Adrenal gland (tissue), 12 donors: Measurements from ENCODE around the gene PATE1. TPM values are rescaled to one million over a fixed set of nuclear protein-coding genes. Genes with fewer than 3 reads are reported as not detected.

Source experiments
- DNase-seq, 7 donors: peaks; one replicate each; pipeline ENCODE4 v3.0.0-alpha.2; 2019 to 2020
- H3K27ac ChIP-seq, 5 donors: fragments of 200-600 bp; sonication (generic) in 4 of 5; 1 replicate in 3 of 5; 2 replicates in 2 of 5; pipeline versions ENCODE4 v1.5.1 to v1.8.0; 2016 to 2020; ENCODE audit warnings: mild to moderate bottlenecking in 1 of 5
- H3K27me3 ChIP-seq: fragments of 200-600 bp; 2 replicates; pipeline ENCODE4 v1.8.0; 2021
- H3K36me3 ChIP-seq, 2 donors: fragments of 200-600 bp; replicated peaks in 1 of 2; 1 replicate in 1 of 2; 2 replicates in 1 of 2; pipeline versions ENCODE4 v1.5.1 to v1.8.0; 2018 to 2022
- H3K4me1 ChIP-seq, 2 donors: fragments of 200-600 bp; replicated peaks in 1 of 2; 1 replicate in 1 of 2; 2 replicates in 1 of 2; pipeline versions ENCODE4 v1.5.1 to v1.8.0; 2018 to 2021
- H3K4me3 ChIP-seq, 4 donors: fragments of 200-600 bp; sonication (generic) in 3 of 4; one replicate each; pipeline ENCODE4 v1.5.1; 2016 to 2018
- H3K9me3 ChIP-seq, 3 donors: fragments of 200-600 bp; sonication (generic) in 1 of 3; replicated peaks in 1 of 3; 1 replicate in 2 of 3; 2 replicates in 1 of 3; pipeline versions ENCODE4 v1.5.1 to v1.8.0; 2016 to 2021
- CTCF ChIP-seq, 6 experiments: fragments of 450-650 bp in 4 of 6; fragments of 200-600 bp in 2 of 6; sonication (generic) in 1 of 6; IDR thresholded peaks; 1 replicate in 5 of 6; 2 replicates in 1 of 6; pipeline versions ENCODE4 v1.5.1 to v1.8.0; 2016 to 2021; ENCODE audit warnings: antibody characterized with exemption in 6 of 6, mild to moderate bottlenecking in 2 of 6, moderate library complexity in 1 of 6
- POLR2A ChIP-seq, 2 donors: fragments of 450-650 bp; IDR thresholded peaks; one replicate each; pipeline ENCODE4 v1.6.1; 2017; ENCODE audit warnings: antibody characterized with exemption in 2 of 2, mild to moderate bottlenecking in 2 of 2, moderate library complexity in 1 of 2
- WGBS, 4 donors: extraction: QIAGEN DNeasy Blood & Tissue Kit in 2 of 4; methylation state at CpG; one replicate each; pipeline versions ENCODE4 v1.1.5 to v1.1.7; 2013 to 2017; 5-methylcytosine and 5-hydroxymethylcytosine counted together
- intact Hi-C, 2 donors: fragments of 100-400 bp; cut with DNase I; formaldehyde crosslinking; loops; one replicate each; pipeline versions ENCODE4 v1.14.1 to v1.15.0; 2022 to 2023
- polyA plus RNA-seq, 3 donors: library from polyadenylated mRNA; stranded (reverse); fragments of 200-250 nt in 2 of 3; fragments of 350-450 nt in 1 of 3; fragmentation: Illumina TruSeq in 1 of 3; extraction: RNeasy Lipid Tissue Mini Kit (QIAGEN cat#74804) in 1 of 3; gene quantifications; one replicate each; pipeline ENCODE4 v1.2.3, GENCODE V29; 2013 to 2014
- total RNA-seq, 9 donors: library from RNA; depleted of rRNA in 4 of 9; stranded (reverse); fragments of >200 nt in 4 of 9; fragments of 120-200 nt in 1 of 9; fragmentation: NEBNext Ultra II Directional in 1 of 9; extraction: Animal tissue kit (Norgen Biotek cat#: 25700) in 1 of 9; gene quantifications; one replicate each; pipeline versions ENCODE4 v1.1.0 to v1.2.4, GENCODE V29; 2013 to 2023
- donor health status: healthy with polysubstance abuse.
- donor health status: Bipolar disorder and iron deficiency.
- donor health status: DM: yes; HTN: yes; CAD: no.
- donor health status: DM: no; HTN: no; CAD: no.
- donor health status: DM: no; HTN: no; CAD: no.
- donor health status: DM: yes; HTN: yes; CAD: no.

The PATE1 gene
- total and polyA plus RNA-seq, 12 donors = not detected

- H3K9me3 ChIP-seq = no peaks in the 10 kb centered on the region
- no peak overlapping the region for H3K27ac ChIP-seq
- whole genome bisulfite sequencing, 4 donors = 78 to 87% (median 81%) methylated on average over 6 of the region's 6 CpGs
- intact Hi-C loops = no loop called here
- no peak overlapping the region for H3K4me3 ChIP-seq
- TF ChIP-seq CTCF (IDR thresholded peaks at IDR 0.05) (no peak), POLR2A (IDR thresholded peaks at IDR 0.05) (no peak)
- no peak for DNase-seq
- H3K36me3 ChIP-seq = no peaks in the 10 kb centered on the region
- H3K4me1 ChIP-seq = no peaks in the 10 kb centered on the region
- H3K27me3 ChIP-seq = peaks cover 3% of the 10 kb centered on the region
Measured at GRCh38 chr11:125720781-125721180, 25.3 kb upstream of the PATE1 start.

- no peak for DNase-seq
- Histone ChIP-seq H3K9me3 (no peaks in the 10 kb centered on the region), H3K27me3 (no peaks in the 10 kb centered on the region), H3K27ac (no peak overlapping the region), H3K4me3 (no peak overlapping the region), H3K36me3 (no peaks in the 10 kb centered on the region), H3K4me1 (no peaks in the 10 kb centered on the region)
- 54 to 94% (median 81%) methylated on average over 1 of the region's 1 CpG for WGBS, 4 donors
- no peak for TF ChIP-seq CTCF (IDR thresholded peaks at IDR 0.05)
- TF ChIP-seq POLR2A (IDR thresholded peaks at IDR 0.05) = no peak
- intact Hi-C loops = no loop called here
Measured at GRCh38 chr11:125724125-125724524, 22.0 kb upstream of the PATE1 start.

- WGBS, 4 donors = 76 to 83% (median 78%) methylated on average over 3 of the region's 3 CpGs
- Histone ChIP-seq H3K9me3 (no peaks in the 10 kb centered on the region), H3K36me3 (no peaks in the 10 kb centered on the region), H3K27me3 (no peaks in the 10 kb centered on the region), H3K4me1 (no peaks in the 10 kb centered on the region), H3K27ac (no peak overlapping the region), H3K4me3 (no peak overlapping the region)
- intact Hi-C loops = no loop called here
- TF ChIP-seq CTCF (IDR thresholded peaks at IDR 0.05) = no peak
- no peak for DNase-seq
Measured at GRCh38 chr11:125728969-125729368, 17.1 kb upstream of the PATE1 start.

- H3K9me3 ChIP-seq = peaks cover 0 to 4% (median 0%) of the 10 kb centered on the region in 3 donors
- intact Hi-C loops = no loop called here
- no peaks in the 10 kb centered on the region for H3K36me3 ChIP-seq
- no peak overlapping the region for H3K4me3 ChIP-seq
- no peaks in the 10 kb centered on the region for H3K27me3 ChIP-seq
- H3K4me1 ChIP-seq = no peaks in the 10 kb centered on the region
- TF ChIP-seq POLR2A (IDR thresholded peaks at IDR 0.05) (no peak), CTCF (IDR thresholded peaks at IDR 0.05) (no peak)
- no peak overlapping the region for H3K27ac ChIP-seq
- DNase-seq = no peak
Measured at GRCh38 chr11:125740617-125741016, 5.5 kb upstream of the PATE1 start.
